KOPT-K1 (cell line): ENCODE results near the gene SLC49A3.
"Not testable (repeated sequence)": the region's sequence is repeated elsewhere in the genome, so short reads cannot be mapped to it uniquely, and the experiment has no call there.

Source experiments
- H3K27ac ChIP-seq: fragments of 200-600 bp; sonication (generic); 2 replicates; pipeline ENCODE4 v1.5.1; 2016; ENCODE audit warnings: antibody characterized with exemption, mild to moderate bottlenecking, low read depth, low read length; ENCODE audit not compliant: poor library complexity, severe bottlenecking
- H3K36me3 ChIP-seq: fragments of 200-600 bp; sonication (generic); 2 replicates; pipeline ENCODE4 v1.5.1; 2017; ENCODE audit warnings: antibody characterized with exemption, mild to moderate bottlenecking, low read length, moderate library complexity; ENCODE audit not compliant: insufficient read depth
- H3K9me3 ChIP-seq: fragments of 200-600 bp; sonication (generic); 2 replicates; pipeline ENCODE4 v1.5.1; 2017; ENCODE audit warnings: antibody characterized with exemption, low read length, mild to moderate bottlenecking; ENCODE audit not compliant: insufficient read depth, poor library complexity, severe bottlenecking

The SLC49A3 gene

DNA sequence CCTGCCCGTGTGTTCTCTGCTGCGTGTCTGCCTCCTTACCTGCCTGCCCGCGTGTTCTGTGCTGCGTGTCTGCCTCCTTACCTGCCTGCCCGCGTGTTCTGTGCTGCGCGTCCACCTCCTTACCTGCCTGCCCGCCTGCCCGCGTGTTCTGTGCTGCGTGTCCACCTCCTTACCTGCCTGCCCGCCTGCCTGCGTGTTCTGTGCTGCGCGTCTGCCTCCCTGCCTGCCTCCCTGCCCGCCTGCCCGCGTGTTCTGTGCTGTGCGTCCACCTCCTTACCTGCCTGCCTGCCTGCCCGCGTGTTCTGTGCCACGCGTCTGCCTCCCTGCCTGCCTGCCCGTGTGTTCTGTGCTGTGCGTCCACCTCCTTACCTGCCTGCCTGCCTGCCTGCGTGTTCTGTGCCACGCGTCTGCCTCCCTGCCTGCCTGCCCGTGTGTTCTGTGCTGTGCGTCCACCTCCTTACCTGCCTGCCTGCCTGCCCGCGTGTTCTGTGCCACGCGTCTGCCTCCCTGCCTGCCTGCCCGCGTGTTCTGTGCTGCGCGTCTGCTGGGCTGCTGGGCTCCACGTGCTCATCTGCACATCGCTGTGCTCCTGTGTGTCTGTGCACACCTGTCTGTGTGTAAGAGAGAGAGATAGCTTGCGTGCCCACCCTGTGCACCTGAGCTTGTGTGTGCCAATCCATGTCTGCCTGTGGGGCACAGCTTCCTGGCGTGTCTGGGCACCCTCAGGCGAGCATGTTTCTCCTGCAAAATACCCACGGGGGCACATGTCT lies 53.7 kb downstream of the SLC49A3 start:
- H3K36me3 ChIP-seq, H3K27ac ChIP-seq: not testable (repeated sequence)
- peaks cover 34% of the 10 kb centered on the region for H3K9me3 ChIP-seq

DNA sequence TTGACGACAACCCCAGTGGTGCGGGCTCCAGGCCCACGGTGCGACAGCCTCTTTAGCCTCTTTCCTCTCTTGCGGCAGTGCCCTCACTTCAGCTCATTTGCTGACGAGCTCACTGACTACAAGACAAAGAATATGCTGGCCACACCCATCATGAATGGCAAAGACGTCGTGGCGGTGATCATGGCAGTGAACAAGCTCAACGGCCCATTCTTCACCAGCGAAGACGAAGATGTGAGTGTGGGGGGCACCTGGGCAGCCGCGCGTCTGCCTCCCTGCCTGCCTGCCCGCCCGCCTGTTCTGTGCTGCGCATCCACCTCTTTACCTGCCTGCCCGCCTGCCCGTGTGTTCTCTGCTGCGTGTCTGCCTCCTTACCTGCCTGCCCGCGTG lies 54.4 kb downstream of the SLC49A3 start:
- no peaks in the 10 kb centered on the region for H3K36me3 ChIP-seq
- peaks cover 41% of the 10 kb centered on the region for H3K9me3 ChIP-seq
- no peak overlapping the region for H3K27ac ChIP-seq

DNA sequence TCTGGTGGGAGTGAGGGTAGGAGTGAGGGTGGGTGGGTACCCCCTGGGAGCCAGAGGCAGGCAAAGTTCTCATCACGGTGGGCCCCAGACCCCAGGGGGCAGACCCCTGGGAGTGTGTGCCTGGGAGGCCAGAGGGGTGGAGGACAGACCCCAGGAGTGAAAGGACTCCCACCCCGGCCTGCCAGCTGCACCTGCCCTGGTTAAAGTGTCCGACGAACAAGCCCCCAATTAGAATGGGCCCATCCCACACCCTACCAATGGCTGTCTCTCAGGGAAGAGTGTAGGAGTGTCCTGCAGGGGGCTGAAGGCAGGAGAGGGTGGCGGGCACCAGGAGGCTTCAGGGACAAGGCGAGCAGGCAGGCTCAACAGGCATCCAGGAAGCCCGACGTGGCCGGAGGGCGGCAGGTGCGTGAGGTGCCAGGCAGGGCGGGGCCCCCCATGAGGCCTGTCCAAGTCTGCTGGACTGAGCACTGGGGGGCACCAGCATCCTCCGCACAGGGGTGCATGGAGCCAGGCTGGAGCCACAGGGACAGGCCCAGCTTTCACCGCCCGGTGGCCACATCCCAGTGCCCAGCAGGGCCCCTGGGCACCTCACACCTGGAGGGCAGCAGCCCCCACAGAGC lies 54.9 kb downstream of the SLC49A3 start:
- Histone ChIP-seq H3K9me3 (peaks cover 46% of the 10 kb centered on the region), H3K27ac (no peak overlapping the region), H3K36me3 (no peaks in the 10 kb centered on the region)

DNA sequence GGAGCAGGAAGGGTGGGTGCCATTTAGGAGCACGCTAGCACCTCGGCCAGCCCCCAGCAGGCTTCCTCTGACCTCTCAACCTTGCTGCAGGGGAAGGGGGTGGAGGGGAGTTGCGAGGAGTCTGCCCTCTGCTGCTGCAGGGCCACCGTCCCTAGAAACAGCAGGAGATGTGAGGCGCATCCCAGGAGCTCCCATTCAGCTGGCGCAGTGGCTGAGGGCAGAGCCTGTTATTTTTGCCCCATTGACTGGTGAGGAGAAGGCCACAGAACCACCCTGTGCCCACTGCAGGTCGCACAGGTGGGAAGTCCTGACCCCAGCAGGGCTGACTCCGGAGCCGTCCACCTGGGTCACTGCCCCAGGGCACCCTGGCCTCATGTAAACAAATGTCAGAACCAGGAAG lies 55.5 kb downstream of the SLC49A3 start:
- Histone ChIP-seq H3K9me3 (peaks cover 53% of the 10 kb centered on the region), H3K36me3 (no peaks in the 10 kb centered on the region), H3K27ac (no peak overlapping the region)

DNA sequence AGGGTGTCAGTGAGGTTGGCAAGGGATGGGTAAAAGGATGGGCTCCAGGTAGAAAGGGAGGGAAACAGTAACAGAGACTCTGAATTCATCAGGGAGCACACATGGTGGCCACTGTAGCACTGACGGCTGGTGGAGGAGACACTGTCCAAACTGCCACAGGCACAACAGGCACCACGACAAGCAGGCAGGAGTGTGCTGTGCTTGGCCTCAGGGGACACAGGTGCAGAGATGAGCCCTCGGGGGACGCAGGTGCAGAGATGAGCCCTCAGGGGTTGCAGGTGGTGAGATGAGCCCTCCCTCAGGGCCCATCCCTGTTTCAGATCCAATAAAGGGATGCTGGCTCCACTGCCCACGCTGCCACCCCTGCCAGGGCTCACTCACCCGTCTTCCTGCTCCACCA lies 56.0 kb downstream of the SLC49A3 start:
- H3K27ac ChIP-seq = no peak overlapping the region
- peaks cover 54% of the 10 kb centered on the region for H3K9me3 ChIP-seq
- H3K36me3 ChIP-seq = no peaks in the 10 kb centered on the region

DNA sequence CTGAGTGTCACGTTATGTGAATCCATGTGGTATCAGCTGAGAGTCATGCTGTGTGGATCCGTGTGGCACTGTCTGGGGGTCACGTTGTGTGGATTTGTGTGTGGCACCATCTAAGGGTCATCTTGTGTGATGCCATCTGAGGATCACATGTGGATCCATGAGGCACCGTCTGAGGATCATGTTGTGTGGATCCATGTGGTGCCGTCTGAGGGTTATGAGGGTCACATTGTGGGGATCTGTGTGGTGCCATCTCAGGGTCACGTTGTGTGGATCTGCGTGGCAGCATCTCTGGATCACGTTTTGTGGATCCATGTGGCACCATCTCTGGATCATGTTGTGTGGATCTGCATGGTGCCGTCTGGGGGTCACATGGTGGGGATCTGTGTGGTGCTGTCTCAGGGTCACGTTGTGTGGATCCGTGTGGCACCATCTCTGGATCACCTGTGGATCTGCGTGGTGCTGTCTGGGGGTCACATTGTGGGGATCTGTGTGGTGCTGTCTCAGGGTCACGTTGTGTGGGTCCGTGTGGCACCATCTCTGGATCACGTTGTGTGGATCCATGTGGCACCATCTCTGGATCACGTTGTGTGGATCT lies 56.7 kb downstream of the SLC49A3 start:
- peaks cover 54% of the 10 kb centered on the region for H3K9me3 ChIP-seq
- no peak overlapping the region for H3K27ac ChIP-seq
- H3K36me3 ChIP-seq = no peaks in the 10 kb centered on the region
